Non-pigmented ciliary epithelial cell (primary cell): ENCODE data around the gene HNRNPLL.
A peak's percentile ranks its signal among the peaks of the same experiment; 100 is the strongest.
"Not testable (repeated sequence)": the region's sequence is repeated elsewhere in the genome, so short reads cannot be mapped to it uniquely, and the experiment has no call there.

Experiments
- DNase-seq: peaks from one replicate; pipeline ENCODE4 v3.0.0-alpha.2; 2010; ENCODE audit warnings: low read depth

Gene HNRNPLL

GRCh38 chr2:38602732-38603401 lies at the start of gene HNRNPLL:
Gene HNRNPLL, minus strand, starts transcription at chr2:38602928. Its CDS starts 302 bp downstream, at chr2:38602626.
- DNase-seq, result peak; percentile 79

- DNase-seq, result no peak
Measured at GRCh38 chr2:38650717-38651116, 48.0 kb upstream of the HNRNPLL start.

GRCh38 chr2:38650012-38650411 lies 47.3 kb upstream of the HNRNPLL start:
- DNase-seq, result no peak

- DNase-seq, result no peak
Measured at GRCh38 chr2:38649176-38649728, 46.5 kb upstream of the HNRNPLL start.

GRCh38 chr2:38648107-38648761 lies 45.5 kb upstream of the HNRNPLL start:
- no peak for DNase-seq

GRCh38 chr2:38643683-38644511 lies 41.2 kb upstream of the HNRNPLL start:
- DNase-seq, result not testable (repeated sequence)

GRCh38 chr2:38643021-38643671 lies 40.4 kb upstream of the HNRNPLL start:
- no peak for DNase-seq

- DNase-seq, result not testable (repeated sequence)
Measured at GRCh38 chr2:38642373-38643017, 39.8 kb upstream of the HNRNPLL start.

GRCh38 chr2:38636069-38636468 lies 33.3 kb upstream of the HNRNPLL start:
- DNase-seq, result no peak

GRCh38 chr2:38635139-38635538 lies 32.4 kb upstream of the HNRNPLL start:
- DNase-seq, result no peak

GRCh38 chr2:38634684-38635083 lies 32.0 kb upstream of the HNRNPLL start:
- no peak for DNase-seq

GRCh38 chr2:38633895-38634294 lies 31.2 kb upstream of the HNRNPLL start:
- no peak for DNase-seq

GRCh38 chr2:38632980-38633379 lies 30.3 kb upstream of the HNRNPLL start:
- DNase-seq, result no peak

- no peak for DNase-seq
Measured at GRCh38 chr2:38631976-38632375, 29.2 kb upstream of the HNRNPLL start.

- DNase-seq, result no peak
Measured at GRCh38 chr2:38629684-38630083, 27.0 kb upstream of the HNRNPLL start.

- no peak for DNase-seq
Measured at GRCh38 chr2:38627391-38627790, 24.7 kb upstream of the HNRNPLL start.

- DNase-seq, result no peak
Measured at GRCh38 chr2:38626326-38627035, 23.8 kb upstream of the HNRNPLL start.

GRCh38 chr2:38622210-38622609 lies 19.5 kb upstream of the HNRNPLL start:
- DNase-seq, result no peak

GRCh38 chr2:38621018-38621417 lies 18.3 kb upstream of the HNRNPLL start:
- DNase-seq, result no peak

GRCh38 chr2:38620282-38620977 lies 17.7 kb upstream of the HNRNPLL start:
- DNase-seq, result no peak
